ENCODE results near the gene DOCK2. TPM values are rescaled to one million over a fixed set of nuclear protein-coding genes. Genes with fewer than 3 reads are reported as not detected.
"Not testable (repeated sequence)": the region's sequence is repeated elsewhere in the genome, so short reads cannot be mapped to it uniquely, and the experiment has no call there.

The DOCK2 gene
- total RNA-seq, 1 donor from 2014 or later = 13.6 TPM

GRCh38 chr5:170080786-170081445, 443.8 kb downstream of the DOCK2 start:
- Histone ChIP-seq H3K27me3 (ENCODE audit: control insufficient read depth in 3 of 3, insufficient read depth in 3 of 3, low read length in 3 of 3) (peaks cover 0 to 10% (median 3%) of the 10 kb centered on the region in 3 donors), H3K36me3 (ENCODE audit: control insufficient read depth in 3 of 3, insufficient read depth in 3 of 3, low read length in 3 of 3) (no peaks in the 10 kb centered on the region), H3K27ac (ENCODE audit: low read depth, low read length) (no peak overlapping the region), H3K9ac (ENCODE audit: low read depth in 1 of 3, low read length in 3 of 3) (no peak overlapping the region), H3K4me3 (ENCODE audit: low read length in 3 of 3) (no peak overlapping the region), H3K9me3 (ENCODE audit: control insufficient read depth in 3 of 3, low read length in 3 of 3) (no peaks in the 10 kb centered on the region), H3K4me1 (ENCODE audit: control insufficient read depth in 3 of 3, insufficient read depth in 3 of 3, low read length in 3 of 3) (no peaks in the 10 kb centered on the region)

GRCh38 chr5:170081616-170082015, 444.5 kb downstream of the DOCK2 start:
- Histone ChIP-seq H3K36me3 (ENCODE audit: control insufficient read depth in 3 of 3, insufficient read depth in 3 of 3, low read length in 3 of 3) (no peaks in the 10 kb centered on the region), H3K4me1 (ENCODE audit: control insufficient read depth in 3 of 3, insufficient read depth in 3 of 3, low read length in 3 of 3) (no peaks in the 10 kb centered on the region), H3K9me3 (ENCODE audit: control insufficient read depth in 3 of 3, low read length in 3 of 3) (no peaks in the 10 kb centered on the region), H3K9ac (ENCODE audit: low read depth in 1 of 3, low read length in 3 of 3) (no peak overlapping the region), H3K4me3 (ENCODE audit: low read length in 3 of 3) (no peak overlapping the region), H3K27ac (ENCODE audit: low read depth, low read length) (no peak overlapping the region), H3K27me3 (ENCODE audit: control insufficient read depth in 3 of 3, insufficient read depth in 3 of 3, low read length in 3 of 3) (peaks cover 0 to 10% (median 3%) of the 10 kb centered on the region in 3 donors)

GRCh38 chr5:170082701-170083100, 445.6 kb downstream of the DOCK2 start:
- Histone ChIP-seq H3K4me1 (ENCODE audit: control insufficient read depth in 3 of 3, insufficient read depth in 3 of 3, low read length in 3 of 3) (no peaks in the 10 kb centered on the region), H3K9ac (ENCODE audit: low read depth in 1 of 3, low read length in 3 of 3) (no peak overlapping the region), H3K36me3 (ENCODE audit: control insufficient read depth in 3 of 3, insufficient read depth in 3 of 3, low read length in 3 of 3) (no peaks in the 10 kb centered on the region), H3K4me3 (ENCODE audit: low read length in 3 of 3) (no peak overlapping the region), H3K27me3 (ENCODE audit: control insufficient read depth in 3 of 3, insufficient read depth in 3 of 3, low read length in 3 of 3) (peaks cover 0 to 10% (median 3%) of the 10 kb centered on the region in 3 donors), H3K9me3 (ENCODE audit: control insufficient read depth in 3 of 3, low read length in 3 of 3) (no peaks in the 10 kb centered on the region), H3K27ac (ENCODE audit: low read depth, low read length) (no peak overlapping the region)

- Histone ChIP-seq H3K27me3 (ENCODE audit: control insufficient read depth in 3 of 3, insufficient read depth in 3 of 3, low read length in 3 of 3) (peaks cover 0 to 3% (median 0%) of the 10 kb centered on the region in 3 donors), H3K36me3 (ENCODE audit: control insufficient read depth in 3 of 3, insufficient read depth in 3 of 3, low read length in 3 of 3) (no peaks in the 10 kb centered on the region), H3K4me1 (ENCODE audit: control insufficient read depth in 3 of 3, insufficient read depth in 3 of 3, low read length in 3 of 3) (no peaks in the 10 kb centered on the region), H3K4me3 (ENCODE audit: low read length in 3 of 3) (no peak overlapping the region), H3K9ac (ENCODE audit: low read depth in 1 of 3, low read length in 3 of 3) (no peak overlapping the region), H3K27ac (ENCODE audit: low read depth, low read length) (no peak overlapping the region), H3K9me3 (ENCODE audit: control insufficient read depth in 3 of 3, low read length in 3 of 3) (no peaks in the 10 kb centered on the region)
Measured at GRCh38 chr5:170087168-170087817, 450.2 kb downstream of the DOCK2 start.

- Histone ChIP-seq H3K9ac (ENCODE audit: low read depth in 1 of 3, low read length in 3 of 3) (no peak overlapping the region), H3K36me3 (ENCODE audit: control insufficient read depth in 3 of 3, insufficient read depth in 3 of 3, low read length in 3 of 3) (no peaks in the 10 kb centered on the region), H3K27ac (ENCODE audit: low read depth, low read length) (no peak overlapping the region), H3K4me1 (ENCODE audit: control insufficient read depth in 3 of 3, insufficient read depth in 3 of 3, low read length in 3 of 3) (peaks cover 0 to 4% (median 0%) of the 10 kb centered on the region in 3 donors), H3K9me3 (ENCODE audit: control insufficient read depth in 3 of 3, low read length in 3 of 3) (no peaks in the 10 kb centered on the region), H3K27me3 (ENCODE audit: control insufficient read depth in 3 of 3, insufficient read depth in 3 of 3, low read length in 3 of 3) (peaks cover 0 to 10% (median 0%) of the 10 kb centered on the region in 3 donors), H3K4me3 (ENCODE audit: low read length in 3 of 3) (no peak overlapping the region)
Measured at GRCh38 chr5:170092455-170093101, 455.5 kb downstream of the DOCK2 start.

- not testable (repeated sequence) for H3K27ac ChIP-seq (ENCODE audit: low read depth, low read length); H3K9ac ChIP-seq (ENCODE audit: low read depth in 1 of 3, low read length in 3 of 3); H3K9me3 ChIP-seq (ENCODE audit: control insufficient read depth in 3 of 3, low read length in 3 of 3); H3K4me3 ChIP-seq (ENCODE audit: low read length in 3 of 3); H3K4me1 ChIP-seq (ENCODE audit: control insufficient read depth in 3 of 3, insufficient read depth in 3 of 3, low read length in 3 of 3); H3K36me3 ChIP-seq (ENCODE audit: control insufficient read depth in 3 of 3, insufficient read depth in 3 of 3, low read length in 3 of 3)
- H3K27me3 ChIP-seq (ENCODE audit: control insufficient read depth in 3 of 3, insufficient read depth in 3 of 3, low read length in 3 of 3) = peaks cover 0 to 10% (median 0%) of the 10 kb centered on the region in 3 donors
Measured at GRCh38 chr5:170094329-170094728, 457.3 kb downstream of the DOCK2 start.

GRCh38 chr5:170095646-170096045, 458.6 kb downstream of the DOCK2 start:
- H3K9ac ChIP-seq (ENCODE audit: low read depth in 1 of 3, low read length in 3 of 3) = no peak overlapping the region
- H3K4me1 ChIP-seq (ENCODE audit: control insufficient read depth in 3 of 3, insufficient read depth in 3 of 3, low read length in 3 of 3) = peaks cover 0 to 4% (median 0%) of the 10 kb centered on the region in 3 donors
- H3K36me3 ChIP-seq (ENCODE audit: control insufficient read depth in 3 of 3, insufficient read depth in 3 of 3, low read length in 3 of 3) = no peaks in the 10 kb centered on the region
- no peak overlapping the region for H3K4me3 ChIP-seq (ENCODE audit: low read length in 3 of 3)
- no peak overlapping the region for H3K27ac ChIP-seq (ENCODE audit: low read depth, low read length)
- peaks cover 0 to 10% (median 3%) of the 10 kb centered on the region in 3 donors for H3K27me3 ChIP-seq (ENCODE audit: control insufficient read depth in 3 of 3, insufficient read depth in 3 of 3, low read length in 3 of 3)
- H3K9me3 ChIP-seq (ENCODE audit: control insufficient read depth in 3 of 3, low read length in 3 of 3) = no peaks in the 10 kb centered on the region

- no peaks in the 10 kb centered on the region for H3K9me3 ChIP-seq (ENCODE audit: control insufficient read depth in 3 of 3, low read length in 3 of 3)
- no peaks in the 10 kb centered on the region for H3K36me3 ChIP-seq (ENCODE audit: control insufficient read depth in 3 of 3, insufficient read depth in 3 of 3, low read length in 3 of 3)
- H3K27ac ChIP-seq (ENCODE audit: low read depth, low read length) = no peak overlapping the region
- peaks cover 0 to 4% (median 4%) of the 10 kb centered on the region in 3 donors for H3K27me3 ChIP-seq (ENCODE audit: control insufficient read depth in 3 of 3, insufficient read depth in 3 of 3, low read length in 3 of 3)
- H3K4me3 ChIP-seq (ENCODE audit: low read length in 3 of 3) = no peak overlapping the region
- no peak overlapping the region for H3K9ac ChIP-seq (ENCODE audit: low read depth in 1 of 3, low read length in 3 of 3)
- H3K4me1 ChIP-seq (ENCODE audit: control insufficient read depth in 3 of 3, insufficient read depth in 3 of 3, low read length in 3 of 3) = peaks cover 0 to 4% (median 0%) of the 10 kb centered on the region in 3 donors
Measured at GRCh38 chr5:170097934-170098333, 460.9 kb downstream of the DOCK2 start.

- no peak overlapping the region for H3K4me3 ChIP-seq (ENCODE audit: low read length in 3 of 3)
- no peak overlapping the region for H3K27ac ChIP-seq (ENCODE audit: low read depth, low read length)
- no peak overlapping the region for H3K9ac ChIP-seq (ENCODE audit: low read depth in 1 of 3, low read length in 3 of 3)
- H3K27me3 ChIP-seq (ENCODE audit: control insufficient read depth in 3 of 3, insufficient read depth in 3 of 3, low read length in 3 of 3) = peaks cover 0 to 4% (median 0%) of the 10 kb centered on the region in 3 donors
- H3K9me3 ChIP-seq (ENCODE audit: control insufficient read depth in 3 of 3, low read length in 3 of 3) = no peaks in the 10 kb centered on the region
- H3K4me1 ChIP-seq (ENCODE audit: control insufficient read depth in 3 of 3, insufficient read depth in 3 of 3, low read length in 3 of 3) = peaks cover 0 to 3% (median 0%) of the 10 kb centered on the region in 3 donors
- H3K36me3 ChIP-seq (ENCODE audit: control insufficient read depth in 3 of 3, insufficient read depth in 3 of 3, low read length in 3 of 3) = no peaks in the 10 kb centered on the region
Measured at GRCh38 chr5:170100066-170100943, 463.2 kb downstream of the DOCK2 start.
